ENCODE measurements around the gene ELMOD1.

GRCh38 chr11:107565219-107565937 lies 25.6 kb upstream of the ELMOD1 start, which contains the start of gene ALKBH8:
- TF ChIP-seq POLR2AphosphoS5 (IDR thresholded peaks at IDR 0.05; ENCODE audit: low read depth) (peak; percentile 73), EZH2 (IDR thresholded peaks at IDR 0.05; ENCODE audit: low read depth, unreplicated experiment) (no peak), CTCF (conservative IDR thresholded peaks at IDR 0.05; ENCODE audit: low read depth in 2 of 2) (no peak), STAT1 (IDR thresholded peaks at IDR 0.05; ENCODE audit: unreplicated experiment) (no peak), JUNB (IDR thresholded peaks at IDR 0.05; ENCODE audit: unreplicated experiment) (no peak)
- TF ChIP-seq, protein P1, sequence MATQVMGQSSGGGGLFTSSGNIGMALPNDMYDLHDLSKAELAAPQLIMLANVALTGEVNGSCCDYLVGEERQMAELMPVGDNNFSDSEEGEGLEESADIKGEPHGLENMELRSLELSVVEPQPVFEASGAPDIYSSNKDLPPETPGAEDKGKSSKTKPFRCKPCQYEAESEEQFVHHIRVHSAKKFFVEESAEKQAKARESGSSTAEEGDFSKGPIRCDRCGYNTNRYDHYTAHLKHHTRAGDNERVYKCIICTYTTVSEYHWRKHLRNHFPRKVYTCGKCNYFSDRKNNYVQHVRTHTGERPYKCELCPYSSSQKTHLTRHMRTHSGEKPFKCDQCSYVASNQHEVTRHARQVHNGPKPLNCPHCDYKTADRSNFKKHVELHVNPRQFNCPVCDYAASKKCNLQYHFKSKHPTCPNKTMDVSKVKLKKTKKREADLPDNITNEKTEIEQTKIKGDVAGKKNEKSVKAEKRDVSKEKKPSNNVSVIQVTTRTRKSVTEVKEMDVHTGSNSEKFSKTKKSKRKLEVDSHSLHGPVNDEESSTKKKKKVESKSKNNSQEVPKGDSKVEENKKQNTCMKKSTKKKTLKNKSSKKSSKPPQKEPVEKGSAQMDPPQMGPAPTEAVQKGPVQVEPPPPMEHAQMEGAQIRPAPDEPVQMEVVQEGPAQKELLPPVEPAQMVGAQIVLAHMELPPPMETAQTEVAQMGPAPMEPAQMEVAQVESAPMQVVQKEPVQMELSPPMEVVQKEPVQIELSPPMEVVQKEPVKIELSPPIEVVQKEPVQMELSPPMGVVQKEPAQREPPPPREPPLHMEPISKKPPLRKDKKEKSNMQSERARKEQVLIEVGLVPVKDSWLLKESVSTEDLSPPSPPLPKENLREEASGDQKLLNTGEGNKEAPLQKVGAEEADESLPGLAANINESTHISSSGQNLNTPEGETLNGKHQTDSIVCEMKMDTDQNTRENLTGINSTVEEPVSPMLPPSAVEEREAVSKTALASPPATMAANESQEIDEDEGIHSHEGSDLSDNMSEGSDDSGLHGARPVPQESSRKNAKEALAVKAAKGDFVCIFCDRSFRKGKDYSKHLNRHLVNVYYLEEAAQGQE (IDR thresholded peaks at IDR 0.05; ENCODE audit: unreplicated experiment): no peak

All from GM23338 (cell line).